ENCODE data around the gene COX6A2.

COX6A2 gene

DNA sequence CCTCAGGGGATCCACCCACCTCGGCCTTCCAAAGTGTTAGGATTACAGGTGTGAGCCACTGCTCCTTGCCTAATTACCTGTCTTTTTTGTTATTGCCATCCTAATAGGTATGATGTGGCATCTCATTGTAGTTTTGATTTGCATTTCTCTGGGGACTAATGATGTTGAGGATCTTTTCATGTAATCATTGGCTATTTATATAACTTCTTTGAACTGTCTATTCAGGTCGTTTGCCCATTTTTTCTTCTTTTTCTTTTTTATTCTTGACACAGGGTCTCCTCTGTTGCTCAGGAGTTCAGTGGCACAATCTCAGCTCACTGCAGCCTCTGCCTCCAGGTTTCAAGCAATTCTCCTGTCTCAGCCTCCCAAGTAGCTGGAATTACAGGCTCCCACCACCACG, 42.5 kb upstream of the COX6A2 start:
- in situ Hi-C loops (cut with HindIII; ENCODE audit: low sequenced_read_pairs), result loop anchor here (25.0 kb wide), 1 partner anchor 283 kb away; the partner anchor contains the start of gene FUS
- H3K4me3 ChIP-seq (ENCODE audit: low read depth, low read length), result no peak overlapping the region
- no peak for DNase-seq (ENCODE audit: low read depth, low spot score)
- TF ChIP-seq, protein P1, sequence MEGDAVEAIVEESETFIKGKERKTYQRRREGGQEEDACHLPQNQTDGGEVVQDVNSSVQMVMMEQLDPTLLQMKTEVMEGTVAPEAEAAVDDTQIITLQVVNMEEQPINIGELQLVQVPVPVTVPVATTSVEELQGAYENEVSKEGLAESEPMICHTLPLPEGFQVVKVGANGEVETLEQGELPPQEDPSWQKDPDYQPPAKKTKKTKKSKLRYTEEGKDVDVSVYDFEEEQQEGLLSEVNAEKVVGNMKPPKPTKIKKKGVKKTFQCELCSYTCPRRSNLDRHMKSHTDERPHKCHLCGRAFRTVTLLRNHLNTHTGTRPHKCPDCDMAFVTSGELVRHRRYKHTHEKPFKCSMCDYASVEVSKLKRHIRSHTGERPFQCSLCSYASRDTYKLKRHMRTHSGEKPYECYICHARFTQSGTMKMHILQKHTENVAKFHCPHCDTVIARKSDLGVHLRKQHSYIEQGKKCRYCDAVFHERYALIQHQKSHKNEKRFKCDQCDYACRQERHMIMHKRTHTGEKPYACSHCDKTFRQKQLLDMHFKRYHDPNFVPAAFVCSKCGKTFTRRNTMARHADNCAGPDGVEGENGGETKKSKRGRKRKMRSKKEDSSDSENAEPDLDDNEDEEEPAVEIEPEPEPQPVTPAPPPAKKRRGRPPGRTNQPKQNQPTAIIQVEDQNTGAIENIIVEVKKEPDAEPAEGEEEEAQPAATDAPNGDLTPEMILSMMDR (IDR thresholded peaks at IDR 0.05; ENCODE audit: low read depth, low read length), result no peak

GRCh38 chr16:31467858-31468257, 39.7 kb upstream of the COX6A2 start:
- no peak overlapping the region for H3K4me3 ChIP-seq (ENCODE audit: low read depth, low read length)
- TF ChIP-seq, protein P1 (IDR thresholded peaks at IDR 0.05; ENCODE audit: low read depth, low read length), result no peak
- in situ Hi-C loops (cut with HindIII; ENCODE audit: low sequenced_read_pairs), result loop anchor here (25.0 kb wide), 1 partner anchor 281 kb away; the partner anchor contains the start of gene FUS
- no peak for DNase-seq (ENCODE audit: low read depth, low spot score)

DNA sequence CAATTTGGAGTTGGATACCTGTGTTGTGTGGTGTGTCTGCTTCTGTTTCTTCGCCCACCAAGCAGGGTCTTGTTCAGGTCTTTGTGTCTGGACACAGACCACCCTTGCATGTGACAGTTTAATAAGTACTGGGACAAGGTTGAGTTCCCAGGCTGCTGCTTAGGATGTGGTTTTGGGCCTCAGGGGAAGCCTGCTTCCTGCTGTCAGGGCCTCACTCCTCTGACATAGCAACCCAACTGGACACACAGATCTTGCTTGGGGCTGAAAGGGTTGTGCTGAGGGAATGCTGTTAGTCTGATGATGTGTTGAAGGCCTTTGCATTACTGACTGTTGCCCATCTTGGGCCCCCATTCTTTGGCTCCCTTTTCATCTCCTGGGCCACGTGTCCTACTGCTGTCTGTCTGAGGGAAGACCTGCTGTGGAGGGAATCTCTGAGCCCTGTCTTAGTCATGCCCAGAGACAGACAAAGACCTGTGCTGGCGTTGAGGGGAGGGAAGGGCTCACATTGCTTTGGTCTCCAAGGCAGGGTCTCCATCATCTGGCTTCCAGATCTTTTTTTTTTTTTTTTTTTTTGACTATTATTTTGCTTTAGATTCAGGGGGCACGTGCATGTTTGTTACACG, 39.1 kb upstream of the COX6A2 start:
- DNase-seq (ENCODE audit: low read depth, low spot score), result no peak
- TF ChIP-seq, protein P1 (IDR thresholded peaks at IDR 0.05; ENCODE audit: low read depth, low read length), result no peak
- in situ Hi-C loops (cut with HindIII; ENCODE audit: low sequenced_read_pairs), result loop anchor here (25.0 kb wide), 1 partner anchor 280 kb away; the partner anchor contains the start of gene FUS
- no peak overlapping the region for H3K4me3 ChIP-seq (ENCODE audit: low read depth, low read length)

GRCh38 chr16:31466381-31466841, 38.3 kb upstream of the COX6A2 start:
- no peak overlapping the region for H3K4me3 ChIP-seq (ENCODE audit: low read depth, low read length)
- TF ChIP-seq, protein P1 (IDR thresholded peaks at IDR 0.05; ENCODE audit: low read depth, low read length), result no peak
- in situ Hi-C loops (cut with HindIII; ENCODE audit: low sequenced_read_pairs), result loop anchor here (25.0 kb wide), 1 partner anchor 279 kb away; the partner anchor contains the start of gene FUS
- DNase-seq (ENCODE audit: low read depth, low spot score), result no peak

DNA sequence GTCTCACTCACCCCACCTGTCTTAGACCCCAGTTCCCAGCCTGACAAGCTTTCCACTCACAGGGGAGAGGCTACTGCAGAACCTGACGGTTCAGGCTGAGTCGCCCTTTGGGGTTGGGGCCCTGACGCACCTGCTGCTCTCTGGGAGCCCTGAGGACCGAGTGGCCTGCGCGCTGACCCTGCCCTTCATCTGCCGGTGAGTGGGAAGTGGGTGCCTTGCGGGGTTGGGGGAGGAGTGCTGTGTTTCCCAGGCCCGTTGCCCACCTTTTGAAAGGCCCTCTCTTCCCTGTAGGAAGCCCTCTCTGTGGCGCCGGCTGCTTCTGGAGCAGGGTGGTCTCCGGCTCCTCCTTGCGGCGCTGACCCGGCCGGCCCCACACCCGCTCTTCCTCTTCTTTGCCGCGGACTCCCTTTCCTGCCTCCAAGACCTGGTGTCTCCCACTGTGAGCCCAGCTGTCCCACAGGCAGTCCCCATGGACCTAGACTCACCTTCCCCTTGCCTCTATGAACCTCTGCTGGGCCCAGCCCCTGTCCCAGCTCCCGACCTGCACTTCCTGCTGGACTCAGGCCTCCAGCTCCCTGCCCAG, 37.7 kb upstream of the COX6A2 start:
- H3K4me3 ChIP-seq (ENCODE audit: low read depth, low read length), result no peak overlapping the region
- DNase-seq (ENCODE audit: low read depth, low spot score), result no peak
- in situ Hi-C loops (cut with HindIII; ENCODE audit: low sequenced_read_pairs), result loop anchor here (25.0 kb wide), 1 partner anchor 279 kb away; the partner anchor contains the start of gene FUS
- TF ChIP-seq, protein P1 (IDR thresholded peaks at IDR 0.05; ENCODE audit: low read depth, low read length), result no peak

DNA sequence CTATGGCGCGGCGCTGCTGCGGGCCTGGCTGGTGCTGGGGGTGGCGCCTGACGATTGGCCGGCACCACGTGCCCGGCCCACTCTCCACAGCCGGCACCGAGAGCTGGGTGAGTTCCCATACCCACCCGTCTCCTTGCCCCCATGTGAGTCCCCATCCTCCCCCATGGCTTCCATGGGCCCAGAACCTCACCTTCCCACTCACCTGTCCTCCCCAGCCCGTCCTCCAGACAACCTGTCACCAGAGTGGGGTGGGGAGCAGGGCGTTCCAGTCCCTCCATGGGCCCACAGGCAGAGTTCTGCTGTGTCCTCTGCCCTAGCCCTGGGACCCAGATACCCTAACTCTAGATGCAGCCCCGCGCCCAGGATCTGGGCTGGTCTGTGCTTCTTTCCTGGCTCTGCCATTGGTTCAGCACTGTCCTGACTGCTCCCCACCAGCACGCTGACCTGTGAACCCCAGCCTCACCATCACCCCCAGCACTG, 36.7 kb upstream of the COX6A2 start:
- DNase-seq (ENCODE audit: low read depth, low spot score), result no peak
- TF ChIP-seq, protein P1 (IDR thresholded peaks at IDR 0.05; ENCODE audit: low read depth, low read length), result no peak
- in situ Hi-C loops (cut with HindIII; ENCODE audit: low sequenced_read_pairs), result loop anchor here (25.0 kb wide), 1 partner anchor 278 kb away; the partner anchor contains the start of gene FUS
- no peak overlapping the region for H3K4me3 ChIP-seq (ENCODE audit: low read depth, low read length)

Measured in astrocyte of the spinal cord (primary cell).